Measurements from ENCODE around the gene MGAT4C. TPM values are rescaled to one million over a fixed set of nuclear protein-coding genes. Genes with fewer than 3 reads are reported as not detected.
"Not testable (repeated sequence)": the region's sequence is repeated elsewhere in the genome, so short reads cannot be mapped to it uniquely, and the experiment has no call there.

MGAT4C gene
- polyA plus RNA-seq, 3 donors = 1.6 to 1.9 (median 1.6) TPM

- no peak for DNase-seq (ENCODE audit: low read depth in 3 of 3, low spot score in 2 of 3)
Measured at GRCh38 chr12:86138770-86139169, 117.4 kb downstream of the MGAT4C start.

GRCh38 chr12:86137936-86138335, 118.3 kb downstream of the MGAT4C start:
- no peak for DNase-seq (ENCODE audit: low read depth in 3 of 3, low spot score in 2 of 3)

GRCh38 chr12:86134561-86134960, 121.6 kb downstream of the MGAT4C start:
- no peak for DNase-seq (ENCODE audit: low read depth in 3 of 3, low spot score in 2 of 3)

GRCh38 chr12:86126900-86127299, 129.3 kb downstream of the MGAT4C start:
- DNase-seq (ENCODE audit: low read depth in 3 of 3, low spot score in 2 of 3) = not testable (repeated sequence)

- DNase-seq (ENCODE audit: low read depth in 3 of 3, low spot score in 2 of 3) = no peak
Measured at GRCh38 chr12:86122846-86123468, 133.2 kb downstream of the MGAT4C start.

- no peak for DNase-seq (ENCODE audit: low read depth in 3 of 3, low spot score in 2 of 3)
Measured at GRCh38 chr12:86118161-86118560, 138.0 kb downstream of the MGAT4C start.

- DNase-seq (ENCODE audit: low read depth in 3 of 3, low spot score in 2 of 3) = no peak
Measured at GRCh38 chr12:86117711-86118110, 138.5 kb downstream of the MGAT4C start.

GRCh38 chr12:86104087-86104486, 152.1 kb downstream of the MGAT4C start:
- no peak for DNase-seq (ENCODE audit: low read depth in 3 of 3, low spot score in 2 of 3)

GRCh38 chr12:86097161-86097560, 159.0 kb downstream of the MGAT4C start:
- DNase-seq (ENCODE audit: low read depth in 3 of 3, low spot score in 2 of 3) = no peak

- no peak for DNase-seq (ENCODE audit: low read depth in 3 of 3, low spot score in 2 of 3)
Measured at GRCh38 chr12:86091681-86092080, 164.5 kb downstream of the MGAT4C start.

- no peak for DNase-seq (ENCODE audit: low read depth in 3 of 3, low spot score in 2 of 3)
Measured at GRCh38 chr12:86081843-86082242, 174.3 kb downstream of the MGAT4C start.

- not testable (repeated sequence) for DNase-seq (ENCODE audit: low read depth in 3 of 3, low spot score in 2 of 3)
Measured at GRCh38 chr12:86059052-86059451, 197.1 kb downstream of the MGAT4C start.

- no peak for DNase-seq (ENCODE audit: low read depth in 3 of 3, low spot score in 2 of 3)
Measured at GRCh38 chr12:86057092-86057845, 198.9 kb downstream of the MGAT4C start.

GRCh38 chr12:86052921-86053320, 203.3 kb downstream of the MGAT4C start:
- DNase-seq (ENCODE audit: low read depth in 3 of 3, low spot score in 2 of 3) = no peak

GRCh38 chr12:86050010-86050409, 206.2 kb downstream of the MGAT4C start:
- DNase-seq (ENCODE audit: low read depth in 3 of 3, low spot score in 2 of 3) = no peak

GRCh38 chr12:86044396-86044795, 211.8 kb downstream of the MGAT4C start:
- no peak for DNase-seq (ENCODE audit: low read depth in 3 of 3, low spot score in 2 of 3)

- DNase-seq (ENCODE audit: low read depth in 3 of 3, low spot score in 2 of 3) = no peak
Measured at GRCh38 chr12:86042062-86042461, 214.1 kb downstream of the MGAT4C start.

- no peak for DNase-seq (ENCODE audit: low read depth in 3 of 3, low spot score in 2 of 3)
Measured at GRCh38 chr12:86018361-86018760, 237.8 kb downstream of the MGAT4C start.

GRCh38 chr12:86015026-86015425, 241.2 kb downstream of the MGAT4C start:
- DNase-seq (ENCODE audit: low read depth in 3 of 3, low spot score in 2 of 3) = no peak

GRCh38 chr12:86006727-86007126, 249.5 kb downstream of the MGAT4C start:
- no peak for DNase-seq (ENCODE audit: low read depth in 3 of 3, low spot score in 2 of 3)

GRCh38 chr12:85998074-85998473, 258.1 kb downstream of the MGAT4C start:
- no peak for DNase-seq (ENCODE audit: low read depth in 3 of 3, low spot score in 2 of 3)

GRCh38 chr12:85996280-85996679, 259.9 kb downstream of the MGAT4C start:
- DNase-seq (ENCODE audit: low read depth in 3 of 3, low spot score in 2 of 3) = no peak

All from right renal cortex interstitium (tissue), 3 donors.